ENCODE measurements around the gene ALLC.

ALLC gene

DNA sequence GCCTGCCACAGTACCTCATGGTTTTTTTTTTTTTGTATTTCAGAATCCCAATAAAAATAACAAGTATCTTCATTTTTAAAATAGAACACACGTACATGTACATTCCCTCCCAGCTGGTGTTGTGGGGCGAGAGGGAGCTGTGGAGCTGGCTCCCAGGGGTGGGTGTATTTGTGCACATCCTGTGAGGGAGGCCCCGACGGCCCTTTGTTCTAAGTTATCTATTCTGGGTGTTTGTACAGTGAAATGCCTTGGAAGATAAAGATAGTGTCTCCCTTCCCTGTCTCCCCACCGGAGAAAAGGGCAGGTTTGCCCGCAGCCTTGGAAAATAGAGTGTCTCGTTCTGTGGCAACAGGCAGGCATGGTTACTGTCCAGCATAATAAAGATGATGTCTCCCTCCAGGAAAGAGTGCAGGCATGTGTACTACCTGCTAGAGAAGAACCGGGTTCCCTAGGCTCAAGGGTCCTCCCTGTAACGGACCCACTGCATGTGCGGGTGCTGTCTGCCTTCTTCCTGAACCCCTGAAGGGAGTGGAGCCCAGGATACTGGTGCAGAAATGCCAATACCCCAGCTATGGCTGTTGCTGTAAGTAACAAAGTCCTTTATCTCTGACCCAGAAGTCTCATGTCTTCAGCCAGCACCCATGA, 12.1 kb upstream of the ALLC start:
- no peak overlapping the region; the same call in 1 of the 2 replicates for H3K27ac ChIP-seq
- DNase-seq (ENCODE audit: low spot score): no peak
- POLR2A ChIA-PET (ENCODE audit: low non-redundant PET): no interaction called here
- TF ChIP-seq, protein P1, sequence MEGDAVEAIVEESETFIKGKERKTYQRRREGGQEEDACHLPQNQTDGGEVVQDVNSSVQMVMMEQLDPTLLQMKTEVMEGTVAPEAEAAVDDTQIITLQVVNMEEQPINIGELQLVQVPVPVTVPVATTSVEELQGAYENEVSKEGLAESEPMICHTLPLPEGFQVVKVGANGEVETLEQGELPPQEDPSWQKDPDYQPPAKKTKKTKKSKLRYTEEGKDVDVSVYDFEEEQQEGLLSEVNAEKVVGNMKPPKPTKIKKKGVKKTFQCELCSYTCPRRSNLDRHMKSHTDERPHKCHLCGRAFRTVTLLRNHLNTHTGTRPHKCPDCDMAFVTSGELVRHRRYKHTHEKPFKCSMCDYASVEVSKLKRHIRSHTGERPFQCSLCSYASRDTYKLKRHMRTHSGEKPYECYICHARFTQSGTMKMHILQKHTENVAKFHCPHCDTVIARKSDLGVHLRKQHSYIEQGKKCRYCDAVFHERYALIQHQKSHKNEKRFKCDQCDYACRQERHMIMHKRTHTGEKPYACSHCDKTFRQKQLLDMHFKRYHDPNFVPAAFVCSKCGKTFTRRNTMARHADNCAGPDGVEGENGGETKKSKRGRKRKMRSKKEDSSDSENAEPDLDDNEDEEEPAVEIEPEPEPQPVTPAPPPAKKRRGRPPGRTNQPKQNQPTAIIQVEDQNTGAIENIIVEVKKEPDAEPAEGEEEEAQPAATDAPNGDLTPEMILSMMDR (conservative IDR thresholded peaks at IDR 0.05; ENCODE audit: low read depth): no peak
- CTCF ChIA-PET: no interaction called here

DNA sequence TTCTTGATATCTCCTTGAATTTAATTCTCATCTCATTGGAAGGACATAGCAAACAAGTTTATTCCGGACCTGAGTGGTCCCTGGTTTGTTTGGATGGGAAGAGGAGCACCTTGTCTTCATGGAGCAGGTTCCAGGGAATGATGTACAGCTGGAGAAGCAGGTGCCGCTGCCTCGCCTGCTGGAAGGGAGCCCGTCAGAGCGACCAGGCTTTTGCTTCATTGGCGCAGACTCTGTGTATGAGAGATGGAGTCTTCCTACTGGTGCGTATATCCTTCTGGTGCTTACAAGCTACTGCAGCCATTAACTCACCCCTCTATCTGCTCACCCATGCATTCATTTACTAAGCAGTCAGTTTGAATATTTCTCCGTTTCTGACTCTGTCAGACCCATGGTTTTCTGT, 11.6 kb upstream of the ALLC start:
- ChIA-PET CTCF (no interaction called here), POLR2A (ENCODE audit: low non-redundant PET) (no interaction called here)
- TF ChIP-seq, protein P1 (conservative IDR thresholded peaks at IDR 0.05; ENCODE audit: low read depth): no peak
- H3K27ac ChIP-seq: no peak overlapping the region
- no peak for DNase-seq (ENCODE audit: low spot score)

DNA sequence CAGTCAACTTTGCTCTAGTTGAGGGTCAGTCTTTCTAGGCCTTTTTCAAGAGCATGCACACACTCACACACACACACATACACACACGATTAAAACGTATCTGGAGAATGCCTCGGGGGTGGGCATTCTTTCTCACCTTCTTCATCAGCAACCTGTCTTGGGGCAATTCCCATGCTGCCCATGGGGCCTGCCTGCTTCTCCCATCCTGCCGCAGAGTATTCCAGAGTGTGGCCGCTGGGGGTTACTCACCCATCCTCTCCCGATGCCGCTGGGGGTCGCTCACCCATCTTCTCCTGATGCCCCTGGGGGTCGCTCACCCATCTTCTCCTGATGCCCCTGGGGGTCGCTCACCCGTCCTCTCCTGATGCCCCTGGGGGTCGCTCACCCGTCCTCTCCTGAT, 10.8 kb upstream of the ALLC start:
- ChIA-PET POLR2A (ENCODE audit: low non-redundant PET) (no interaction called here), CTCF (no interaction called here)
- no peak overlapping the region for H3K27ac ChIP-seq
- DNase-seq (ENCODE audit: low spot score): no peak
- TF ChIP-seq, protein P1 (conservative IDR thresholded peaks at IDR 0.05; ENCODE audit: low read depth): no peak

DNA sequence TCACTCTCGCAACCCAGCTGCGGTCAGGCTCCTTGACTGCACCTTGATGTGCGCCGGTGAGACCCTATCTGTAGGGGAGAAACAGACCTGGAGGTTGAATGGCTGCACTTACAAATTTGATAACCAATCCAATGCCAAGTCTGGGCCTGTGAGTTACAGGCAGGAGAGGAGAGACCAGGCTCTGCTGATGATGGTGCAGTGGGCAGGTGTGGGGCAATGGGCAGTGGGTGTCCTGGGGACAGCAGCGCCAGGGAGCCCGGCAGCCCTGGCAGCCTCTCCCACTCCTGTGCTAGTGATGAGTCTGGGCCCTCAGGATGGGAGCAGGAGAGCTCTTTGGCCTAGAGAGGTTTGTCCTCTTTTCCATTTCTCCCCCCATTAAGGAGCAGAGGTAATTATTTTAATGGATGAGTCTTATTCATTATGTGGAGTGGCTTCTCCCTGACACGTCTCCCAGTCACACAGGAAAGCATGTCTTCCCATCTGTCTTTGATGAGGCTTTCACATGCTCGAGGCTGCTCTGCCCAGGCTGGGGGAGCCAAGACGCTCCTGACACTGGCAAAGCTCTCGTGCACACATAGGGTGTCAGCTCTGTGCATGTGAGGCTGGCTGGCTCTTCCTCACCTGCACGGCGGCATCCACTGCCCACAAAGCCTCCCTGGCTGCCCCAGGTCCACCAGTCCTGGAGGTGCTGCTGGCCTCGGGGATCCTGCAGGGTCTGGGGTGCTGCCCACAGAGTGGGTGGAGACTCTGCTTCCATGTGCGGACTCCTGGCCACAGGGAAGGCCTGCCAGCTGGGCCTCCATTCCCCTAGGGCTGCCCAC, 10.0 kb upstream of the ALLC start:
- no peak for DNase-seq (ENCODE audit: low spot score)
- POLR2A ChIA-PET (ENCODE audit: low non-redundant PET): no interaction called here
- TF ChIP-seq, protein P1 (conservative IDR thresholded peaks at IDR 0.05; ENCODE audit: low read depth): no peak
- CTCF ChIA-PET: no interaction called here
- peak overlapping the region; percentile 15; the same call in 1 of the 2 replicates for H3K27ac ChIP-seq

DNA sequence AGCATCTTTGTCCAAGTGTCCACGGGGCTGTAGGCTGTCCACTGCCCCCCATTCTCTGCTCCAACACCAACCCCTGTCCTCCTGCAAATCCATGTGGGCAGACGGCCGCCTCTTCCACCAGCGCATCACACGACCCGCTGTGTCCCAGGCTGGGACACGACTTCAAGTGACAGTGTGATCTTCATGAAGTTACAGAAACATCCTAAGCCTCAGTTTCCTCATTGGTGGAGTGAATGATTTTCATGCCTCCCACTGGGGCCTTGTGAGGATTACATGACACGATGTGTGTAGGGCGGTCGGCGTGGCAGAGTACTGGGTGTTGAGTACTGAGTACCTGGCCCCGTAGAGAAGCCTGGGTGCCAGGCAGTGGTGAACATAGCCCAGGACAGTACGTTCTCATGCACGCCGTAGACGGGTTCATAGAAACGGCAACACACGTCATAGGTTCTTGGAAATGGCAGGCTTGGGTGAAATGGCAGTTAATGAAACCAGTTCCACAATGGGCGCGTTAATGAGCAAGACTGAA, 9.3 kb upstream of the ALLC start:
- POLR2A ChIA-PET (ENCODE audit: low non-redundant PET): no interaction called here
- H3K27ac ChIP-seq: 0 out of 2 replicates have a peak overlapping the region, but pooled peaks have one; percentile 15
- CTCF ChIA-PET: no interaction called here

DNA sequence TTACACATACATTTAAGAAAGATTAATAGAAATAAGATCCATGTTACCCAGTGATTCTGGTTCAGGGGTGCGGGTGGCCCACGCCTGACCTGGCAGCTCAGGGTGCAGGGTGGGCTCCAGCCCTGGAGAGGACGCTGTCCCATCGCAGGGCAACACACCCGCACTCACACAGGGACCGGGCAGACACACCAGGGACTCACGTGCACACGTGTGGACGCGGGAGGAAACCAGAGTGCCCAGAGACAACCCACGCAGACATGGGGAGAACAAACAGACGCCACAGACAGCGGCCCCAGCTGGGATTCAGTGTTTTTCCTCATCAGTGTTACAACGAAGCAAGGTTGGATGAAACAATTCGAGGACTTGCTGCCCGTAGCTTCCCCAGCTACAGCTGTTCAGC, 8.4 kb upstream of the ALLC start:
- no peak overlapping the region for H3K27ac ChIP-seq
- DNase-seq (ENCODE audit: low spot score): no peak
- TF ChIP-seq, protein P1 (conservative IDR thresholded peaks at IDR 0.05; ENCODE audit: low read depth): no peak
- ChIA-PET POLR2A (ENCODE audit: low non-redundant PET) (no interaction called here), CTCF (interaction anchor here (0.6 to 0.7 kb wide), 4 partner anchors 8 to 97 kb away, joined by 3 to 5 read pairs (median 3); no protein-coding TSS in a partner anchor)

More for the DNA sequence above, 9.3 kb upstream of the ALLC start:
- TF ChIP-seq, protein P1 (conservative IDR thresholded peaks at IDR 0.05; ENCODE audit: low read depth): no peak
- no peak for DNase-seq (ENCODE audit: low spot score)
